ENCODE measurements around the gene CCSER1.

GRCh38 chr4:90515191-90515590, 388.0 kb downstream of the CCSER1 start:
- TF ChIP-seq POLR2AphosphoS5 (IDR thresholded peaks at IDR 0.05; ENCODE audit: low read depth, low read length) (no peak), POLR2A (IDR thresholded peaks at IDR 0.05; ENCODE audit: low read depth, low read length) (no peak), TAF1 (IDR thresholded peaks at IDR 0.05; ENCODE audit: borderline replicate concordance, low read depth, low read length) (no peak)
